Effector memory CD8-positive, alpha-beta T cell (primary cell): ENCODE measurements around the gene ZFHX3.
"Not testable (repeated sequence)": the region's sequence is repeated elsewhere in the genome, so short reads cannot be mapped to it uniquely, and the experiment has no call there.

Source experiments
- ATAC-seq: fragments of 150-1000 bp; cut with Tn5 transposase; replicated peaks from 2 replicates; pipeline ENCODE4 v1.10.0; 2021; ENCODE audit warnings: mild to moderate bottlenecking, moderate library complexity
- DNase-seq, 3 experiments: peaks; one replicate each; pipeline ENCODE4 v3.0.0; 2021
- H3K27ac Mint-ChIP-seq, 2 donors: one replicate each; pipeline ENCODE4 v1.8.0; 2022; ENCODE audit warnings: mild to moderate bottlenecking in 2 of 2, mixed read lengths in 2 of 2, moderate library complexity in 2 of 2
- H3K27me3 Mint-ChIP-seq, 2 donors: one replicate each; pipeline ENCODE4 v1.8.0; 2022; ENCODE audit warnings: mixed read lengths in 2 of 2
- H3K36me3 Mint-ChIP-seq: one replicate; pipeline ENCODE4 v1.8.0; 2022; ENCODE audit warnings: mild to moderate bottlenecking, moderate library complexity, mixed read lengths; ENCODE audit not compliant: insufficient read depth
- H3K4me1 Mint-ChIP-seq, 2 donors: one replicate each; pipeline ENCODE4 v1.8.0; 2022; ENCODE audit warnings: low read depth in 2 of 2, mixed read lengths in 2 of 2
- H3K4me3 Mint-ChIP-seq, 2 donors: one replicate each; pipeline ENCODE4 v1.8.0; 2022; ENCODE audit warnings: mild to moderate bottlenecking in 2 of 2, mixed read lengths in 2 of 2, moderate library complexity in 2 of 2
- H3K9me3 Mint-ChIP-seq, 2 donors: one replicate each; pipeline ENCODE4 v1.8.0; 2022; ENCODE audit warnings: mixed read lengths in 2 of 2

Gene ZFHX3

GRCh38 chr16:73076324-73076810, 28.4 kb upstream of the ZFHX3 start:
- ATAC-seq (no peak), DNase-seq (no peak)
- H3K27me3 Mint-ChIP-seq, result peaks cover 5 to 7% of the 10 kb centered on the region in 2 donors
- H3K9me3 Mint-ChIP-seq, result no peaks in the 10 kb centered on the region
- no peaks in the 10 kb centered on the region for H3K4me1 Mint-ChIP-seq
- no peaks in the 10 kb centered on the region for H3K36me3 Mint-ChIP-seq
- H3K27ac Mint-ChIP-seq, result no peak overlapping the region
- H3K4me3 Mint-ChIP-seq, result no peak overlapping the region

- no peak overlapping the region for H3K27ac Mint-ChIP-seq
- peaks cover 0 to 1% of the 10 kb centered on the region in 2 donors for H3K4me1 Mint-ChIP-seq
- no peak for ATAC-seq
- H3K36me3 Mint-ChIP-seq, result no peaks in the 10 kb centered on the region
- no peak for DNase-seq
- peaks cover 19 to 22% of the 10 kb centered on the region in 2 donors for H3K27me3 Mint-ChIP-seq
- H3K4me3 Mint-ChIP-seq, result no peak overlapping the region
- H3K9me3 Mint-ChIP-seq, result no peaks in the 10 kb centered on the region
Measured at GRCh38 chr16:73074382-73074781, 26.5 kb upstream of the ZFHX3 start.

- H3K27me3 Mint-ChIP-seq, result peaks cover 27 to 45% of the 10 kb centered on the region in 2 donors
- H3K36me3 Mint-ChIP-seq, H3K4me1 Mint-ChIP-seq, H3K9me3 Mint-ChIP-seq, H3K27ac Mint-ChIP-seq, ATAC-seq, H3K4me3 Mint-ChIP-seq, DNase-seq: not testable (repeated sequence)
Measured at GRCh38 chr16:73072051-73072450, 24.1 kb upstream of the ZFHX3 start.

- no peak for DNase-seq
- peaks cover 3% of the 10 kb centered on the region for H3K36me3 Mint-ChIP-seq
Measured at GRCh38 chr16:73071131-73071940, 23.4 kb upstream of the ZFHX3 start.

GRCh38 chr16:73069581-73070262, 21.8 kb upstream of the ZFHX3 start:
- no peak for ATAC-seq
- Mint-ChIP-seq H3K27me3 (peaks cover 33 to 61% of the 10 kb centered on the region in 2 donors), H3K4me3 (no peak overlapping the region), H3K36me3 (peaks cover 7% of the 10 kb centered on the region), H3K4me1 (peaks cover 0 to 1% of the 10 kb centered on the region in 2 donors), H3K9me3 (no peaks in the 10 kb centered on the region), H3K27ac (no peak overlapping the region)
- no peak for DNase-seq

More at GRCh38 chr16:73071131-73071940, 23.4 kb upstream of the ZFHX3 start:
- peaks cover 0 to 1% of the 10 kb centered on the region in 2 donors for H3K4me1 Mint-ChIP-seq
- ATAC-seq, result no peak
- no peak overlapping the region for H3K27ac Mint-ChIP-seq
- H3K27me3 Mint-ChIP-seq, result peaks cover 27 to 45% of the 10 kb centered on the region in 2 donors
- no peaks in the 10 kb centered on the region for H3K9me3 Mint-ChIP-seq
- H3K4me3 Mint-ChIP-seq, result peak overlapping the region in 1 of 2 donors; percentile 48

- DNase-seq, result no peak
- ATAC-seq, result peak; percentile 36
- peaks cover 0 to 4% of the 10 kb centered on the region in 2 donors for H3K4me1 Mint-ChIP-seq
- no peak overlapping the region for H3K4me3 Mint-ChIP-seq
- H3K36me3 Mint-ChIP-seq, result peaks cover 7% of the 10 kb centered on the region
- no peaks in the 10 kb centered on the region for H3K9me3 Mint-ChIP-seq
- peaks cover 36 to 70% of the 10 kb centered on the region in 2 donors for H3K27me3 Mint-ChIP-seq
- no peak overlapping the region for H3K27ac Mint-ChIP-seq
Measured at GRCh38 chr16:73068541-73069401, 20.8 kb upstream of the ZFHX3 start.

- no peak overlapping the region for H3K4me3 Mint-ChIP-seq
- no peak for DNase-seq
- H3K36me3 Mint-ChIP-seq, result peaks cover 7% of the 10 kb centered on the region
- H3K9me3 Mint-ChIP-seq, result no peaks in the 10 kb centered on the region
- no peak for ATAC-seq
- H3K27me3 Mint-ChIP-seq, result peaks cover 43 to 79% of the 10 kb centered on the region in 2 donors
- no peak overlapping the region for H3K27ac Mint-ChIP-seq
- H3K4me1 Mint-ChIP-seq, result peaks cover 0 to 4% of the 10 kb centered on the region in 2 donors
Measured at GRCh38 chr16:73067671-73068540, 20.0 kb upstream of the ZFHX3 start.

- DNase-seq (no peak), ATAC-seq (no peak)
- Mint-ChIP-seq H3K9me3 (no peaks in the 10 kb centered on the region), H3K27ac (no peak overlapping the region), H3K36me3 (peaks cover 7% of the 10 kb centered on the region), H3K4me1 (peaks cover 0 to 6% of the 10 kb centered on the region in 2 donors), H3K27me3 (peaks cover 50 to 87% of the 10 kb centered on the region in 2 donors), H3K4me3 (no peak overlapping the region)
Measured at GRCh38 chr16:73066927-73067670, 19.2 kb upstream of the ZFHX3 start.

GRCh38 chr16:73066331-73066926, 18.5 kb upstream of the ZFHX3 start:
- peaks cover 0 to 6% of the 10 kb centered on the region in 2 donors for H3K4me1 Mint-ChIP-seq
- H3K27ac Mint-ChIP-seq, result no peak overlapping the region
- peaks cover 51 to 87% of the 10 kb centered on the region in 2 donors for H3K27me3 Mint-ChIP-seq
- no peaks in the 10 kb centered on the region for H3K9me3 Mint-ChIP-seq
- DNase-seq, result no peak
- H3K4me3 Mint-ChIP-seq, result no peak overlapping the region
- ATAC-seq, result no peak
- H3K36me3 Mint-ChIP-seq, result peaks cover 7% of the 10 kb centered on the region

- Mint-ChIP-seq H3K27me3 (peaks cover 48 to 83% of the 10 kb centered on the region in 2 donors), H3K36me3 (peaks cover 9% of the 10 kb centered on the region), H3K4me3 (no peak overlapping the region), H3K4me1 (peaks cover 0 to 5% of the 10 kb centered on the region in 2 donors), H3K9me3 (no peaks in the 10 kb centered on the region), H3K27ac (no peak overlapping the region)
- DNase-seq, result no peak
- no peak for ATAC-seq
Measured at GRCh38 chr16:73065632-73066330, 17.9 kb upstream of the ZFHX3 start.

GRCh38 chr16:73064994-73065545, 17.1 kb upstream of the ZFHX3 start:
- peaks cover 11% of the 10 kb centered on the region for H3K36me3 Mint-ChIP-seq
- peaks cover 0 to 5% of the 10 kb centered on the region in 2 donors for H3K4me1 Mint-ChIP-seq
- H3K27ac Mint-ChIP-seq, result no peak overlapping the region
- no peak overlapping the region for H3K4me3 Mint-ChIP-seq
- ATAC-seq (no peak), DNase-seq (no peak)
- H3K27me3 Mint-ChIP-seq, result peaks cover 49 to 83% of the 10 kb centered on the region in 2 donors
- no peaks in the 10 kb centered on the region for H3K9me3 Mint-ChIP-seq
